CD4-positive, alpha-beta T cell treated with Interferon alpha-2 for 1 hour (primary cell): Measurements from ENCODE around the gene ASB10.
A peak's percentile ranks its signal among the peaks of the same experiment; 100 is the strongest.

ENCODE experiments used
- DNase-seq, 2 donors: peaks; one replicate each; pipeline ENCODE4 v3.0.0-alpha.2; 2020 to 2022

ASB10 gene

GRCh38 chr7:151210087-151210854 lies 23.2 kb upstream of the ASB10 start, which contains the start of gene H2BK1:
Gene H2BK1 (minus strand): TSS chr7:151210488. CDS start chr7:151210318, 170 bp downstream.
- no peak for DNase-seq

DNA sequence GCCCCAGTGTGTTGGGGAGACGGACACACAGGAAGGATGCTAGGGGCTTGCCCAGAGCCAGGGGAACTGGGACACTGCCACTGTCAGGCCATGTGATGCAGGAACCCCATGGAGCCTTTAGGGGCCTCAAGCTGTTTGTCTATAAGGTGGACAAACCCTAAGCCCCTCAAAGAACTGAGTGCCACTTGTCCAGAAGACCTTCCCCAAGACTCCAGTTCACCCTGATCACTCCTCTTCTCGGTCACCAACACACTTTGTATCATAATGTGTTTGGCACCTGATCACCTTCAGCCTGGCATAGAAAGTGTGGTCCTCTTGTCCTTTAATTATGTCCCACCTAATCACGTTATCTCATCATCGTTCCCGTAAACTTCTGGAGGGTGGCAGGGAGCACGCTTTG lies 22.5 kb upstream of the ASB10 start:
- DNase-seq, result no peak

DNA sequence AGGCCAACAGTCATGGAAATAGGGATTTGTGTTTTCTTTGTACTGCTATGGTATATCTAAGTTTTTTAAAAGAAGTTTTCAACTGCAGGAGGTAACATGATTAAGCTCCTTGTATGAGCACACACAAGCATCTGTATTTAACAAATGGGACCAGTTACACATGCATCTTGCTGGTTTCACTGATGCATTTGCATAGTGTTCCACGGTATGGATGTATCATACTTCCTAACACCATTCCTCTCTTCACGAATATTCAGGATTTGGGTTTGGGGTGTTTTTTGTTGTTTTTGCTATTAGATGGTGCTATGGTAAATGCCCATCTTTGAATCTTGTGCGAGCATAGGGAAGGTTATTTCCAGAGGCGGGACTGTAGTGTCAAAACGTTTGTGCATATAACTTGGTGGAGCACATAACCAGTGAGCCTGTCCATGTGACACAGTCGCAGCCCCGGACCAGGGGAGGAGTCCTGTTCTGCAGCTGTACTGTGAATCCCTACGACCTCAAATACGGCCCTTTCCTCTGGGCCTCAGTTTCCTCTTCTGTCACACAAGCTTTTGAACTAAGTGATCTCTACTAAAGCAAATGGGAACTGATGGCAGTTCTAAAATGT lies 21.3 kb upstream of the ASB10 start:
- no peak for DNase-seq

GRCh38 chr7:151207804-151208203 lies 20.8 kb upstream of the ASB10 start:
- no peak for DNase-seq

GRCh38 chr7:151207315-151207714 lies 20.3 kb upstream of the ASB10 start:
- no peak for DNase-seq

- DNase-seq, result peak; percentile 9 to 71
Measured at GRCh38 chr7:151206914-151207313, 19.9 kb upstream of the ASB10 start.

- DNase-seq, result no peak
Measured at GRCh38 chr7:151205730-151206129, 18.7 kb upstream of the ASB10 start.

GRCh38 chr7:151204383-151205032 lies 17.5 kb upstream of the ASB10 start:
- peak in 1 of 2 donors; percentile 20 for DNase-seq

GRCh38 chr7:151202836-151203235 lies 15.8 kb upstream of the ASB10 start:
- DNase-seq, result no peak

- DNase-seq, result no peak
Measured at GRCh38 chr7:151201751-151202150, 14.7 kb upstream of the ASB10 start.

GRCh38 chr7:151201344-151201743 lies 14.3 kb upstream of the ASB10 start:
- no peak for DNase-seq

DNA sequence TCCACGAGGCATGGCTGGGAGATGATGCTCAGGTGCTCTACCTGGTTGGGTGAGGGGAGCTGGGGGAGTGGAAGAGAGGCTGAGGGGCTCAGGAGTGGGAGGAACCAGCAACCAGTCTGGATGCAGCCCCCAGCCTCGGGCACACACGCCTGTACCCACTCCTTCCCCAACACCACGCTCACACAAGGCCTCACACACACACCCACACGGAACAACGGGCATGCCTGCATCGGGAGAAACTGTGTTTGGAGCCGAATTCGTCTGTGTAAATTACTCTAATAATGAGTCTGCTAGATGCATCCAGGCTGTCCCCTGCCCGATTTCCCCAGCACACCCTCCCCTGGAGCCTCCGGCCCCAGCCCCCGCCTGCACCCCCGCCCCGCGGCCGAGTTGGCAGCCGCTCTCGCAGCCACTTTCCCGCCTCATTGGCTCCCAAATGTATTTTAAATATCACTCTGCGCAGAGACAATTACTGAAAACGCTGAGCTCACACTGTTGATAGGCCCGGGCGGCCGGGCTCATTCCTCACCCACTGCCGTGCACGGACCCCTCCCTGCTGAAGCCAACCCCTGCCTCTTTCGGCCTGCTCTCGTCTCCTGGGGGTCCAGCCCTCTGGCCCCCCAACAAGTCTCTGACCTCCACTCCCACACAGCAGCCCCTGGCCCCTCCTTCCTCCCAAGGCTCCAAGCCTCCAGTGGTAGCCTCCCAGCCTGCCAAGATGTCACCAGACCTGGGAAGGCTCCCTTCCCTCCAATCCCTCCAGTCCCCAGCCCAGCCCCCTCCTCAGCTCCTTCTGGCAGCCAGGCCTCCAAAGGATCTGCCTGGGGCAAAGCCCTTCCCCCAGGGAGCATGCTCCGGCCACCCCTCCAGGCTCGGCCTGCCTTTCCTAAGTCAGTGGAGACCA lies 12.1 kb upstream of the ASB10 start:
- no peak for DNase-seq

DNA sequence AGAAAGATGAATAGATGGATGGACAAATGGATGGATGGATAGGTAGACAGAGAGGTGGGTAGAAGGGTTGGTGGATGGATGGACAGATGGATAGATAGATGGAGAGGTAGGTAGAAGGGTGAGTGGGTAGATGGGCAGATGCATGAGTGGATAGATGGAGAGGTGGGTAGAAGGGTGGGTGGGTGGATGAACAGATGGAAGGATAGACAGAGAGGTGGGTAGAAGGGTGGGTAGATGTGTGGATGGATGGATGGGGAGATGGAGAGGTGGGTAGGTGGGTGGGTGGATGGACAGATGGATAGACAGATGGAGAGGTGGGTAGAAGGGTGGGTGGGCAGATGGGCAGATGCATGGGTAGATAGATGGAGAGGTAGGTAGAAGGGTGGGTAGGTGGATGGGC lies 10.9 kb upstream of the ASB10 start:
- no peak for DNase-seq

- DNase-seq, result no peak
Measured at GRCh38 chr7:151195616-151196450, 8.8 kb upstream of the ASB10 start.

- DNase-seq, result peak in 1 of 2 donors; percentile 11
Measured at GRCh38 chr7:151194188-151194587, 7.1 kb upstream of the ASB10 start.

GRCh38 chr7:151193203-151193978 lies 6.3 kb upstream of the ASB10 start:
- no peak for DNase-seq

DNA sequence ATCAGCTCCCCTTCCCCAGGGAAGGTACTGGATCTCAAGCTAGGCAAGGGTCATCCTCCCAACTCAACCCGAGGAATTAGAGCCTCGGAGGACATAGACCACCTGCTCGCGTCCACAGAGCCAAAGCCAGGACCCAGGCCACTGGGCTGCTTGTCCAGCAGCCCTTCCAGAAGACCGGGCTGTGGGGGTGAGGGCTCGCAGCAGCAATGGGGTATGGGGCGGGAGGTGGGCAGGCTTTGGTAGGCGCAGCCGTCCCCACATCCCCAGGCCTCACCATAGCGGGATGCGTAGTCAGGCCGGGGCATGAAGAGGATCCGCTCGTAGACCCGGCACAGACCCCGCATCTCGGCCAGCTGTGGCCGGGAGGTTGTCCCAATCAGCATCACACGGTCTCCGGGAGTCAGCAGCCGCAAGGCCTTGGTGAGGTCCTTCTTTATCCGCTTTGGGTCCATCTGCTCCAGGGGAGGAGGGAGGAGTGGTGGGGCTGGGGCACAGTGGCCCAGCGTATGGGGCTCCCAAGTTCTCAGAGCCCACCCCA lies 5.0 kb upstream of the ASB10 start:
- DNase-seq, result no peak

GRCh38 chr7:151191544-151191943 lies 4.5 kb upstream of the ASB10 start:
- no peak for DNase-seq

GRCh38 chr7:151189038-151189437 lies 2.0 kb upstream of the ASB10 start:
- DNase-seq, result no peak

- DNase-seq, result no peak
Measured at GRCh38 chr7:151188252-151188542, 1.1 kb upstream of the ASB10 start.
